GM18870 (cell line): Measurements from ENCODE around the gene ARHGEF10L.

Source experiments
- ATAC-seq: cut with Tn5 transposase; IDR thresholded peaks from one replicate; pipeline ENCODE4 v1.9.1; 2021; ENCODE audit warnings: moderate library complexity; ENCODE audit not compliant: unreplicated experiment

Gene ARHGEF10L

GRCh38 chr1:17587693-17588047 is 48.2 kb downstream of the ARHGEF10L start:
- no peak for ATAC-seq

GRCh38 chr1:17588048-17588871 is 48.8 kb downstream of the ARHGEF10L start:
- no peak for ATAC-seq

GRCh38 chr1:17591814-17592430 is 52.4 kb downstream of the ARHGEF10L start:
- no peak for ATAC-seq

- no peak for ATAC-seq
Measured at GRCh38 chr1:17594026-17594425, 54.5 kb downstream of the ARHGEF10L start.

GRCh38 chr1:17594690-17595601 is 55.4 kb downstream of the ARHGEF10L start:
- no peak for ATAC-seq

- ATAC-seq, result no peak
Measured at GRCh38 chr1:17595602-17595925, 56.1 kb downstream of the ARHGEF10L start.

- ATAC-seq, result no peak
Measured at GRCh38 chr1:17596186-17596585, 56.7 kb downstream of the ARHGEF10L start.

GRCh38 chr1:17596651-17597509 is 57.4 kb downstream of the ARHGEF10L start:
- no peak for ATAC-seq

GRCh38 chr1:17597651-17598050 is 58.2 kb downstream of the ARHGEF10L start:
- ATAC-seq, result no peak

GRCh38 chr1:17598251-17598650 is 58.8 kb downstream of the ARHGEF10L start:
- ATAC-seq, result no peak

- ATAC-seq, result no peak
Measured at GRCh38 chr1:17599291-17599953, 59.9 kb downstream of the ARHGEF10L start.

GRCh38 chr1:17599954-17600300 is 60.4 kb downstream of the ARHGEF10L start:
- ATAC-seq, result no peak

GRCh38 chr1:17600321-17600720 is 60.8 kb downstream of the ARHGEF10L start:
- ATAC-seq, result no peak

- ATAC-seq, result no peak
Measured at GRCh38 chr1:17601643-17602382, 62.3 kb downstream of the ARHGEF10L start.

- ATAC-seq, result no peak
Measured at GRCh38 chr1:17603091-17603841, 63.8 kb downstream of the ARHGEF10L start.

- ATAC-seq, result no peak
Measured at GRCh38 chr1:17605582-17606344, 66.3 kb downstream of the ARHGEF10L start.

GRCh38 chr1:17606826-17607440 is 67.4 kb downstream of the ARHGEF10L start:
- no peak for ATAC-seq
